Measurements from ENCODE around the gene BARX2.

Gene BARX2

DNA sequence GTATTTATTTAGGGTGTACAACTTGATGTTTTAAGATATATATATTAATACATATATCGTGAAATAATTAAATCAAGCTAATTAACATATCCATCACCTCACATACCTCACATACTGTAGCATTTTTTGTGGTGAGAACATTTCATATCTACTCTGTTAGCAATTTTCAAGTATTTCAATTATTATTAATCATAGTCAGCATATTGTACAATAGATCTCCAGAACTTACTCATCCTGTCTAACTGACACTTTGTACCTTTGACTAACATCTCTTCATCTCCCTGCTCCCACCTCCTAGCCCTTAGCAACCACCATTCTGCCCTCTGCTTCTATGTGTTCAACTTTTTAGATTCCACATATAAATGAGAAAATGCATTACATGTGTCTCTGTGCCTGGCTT, 108.4 kb downstream of the BARX2 start:
- TF ChIP-seq, protein P1, sequence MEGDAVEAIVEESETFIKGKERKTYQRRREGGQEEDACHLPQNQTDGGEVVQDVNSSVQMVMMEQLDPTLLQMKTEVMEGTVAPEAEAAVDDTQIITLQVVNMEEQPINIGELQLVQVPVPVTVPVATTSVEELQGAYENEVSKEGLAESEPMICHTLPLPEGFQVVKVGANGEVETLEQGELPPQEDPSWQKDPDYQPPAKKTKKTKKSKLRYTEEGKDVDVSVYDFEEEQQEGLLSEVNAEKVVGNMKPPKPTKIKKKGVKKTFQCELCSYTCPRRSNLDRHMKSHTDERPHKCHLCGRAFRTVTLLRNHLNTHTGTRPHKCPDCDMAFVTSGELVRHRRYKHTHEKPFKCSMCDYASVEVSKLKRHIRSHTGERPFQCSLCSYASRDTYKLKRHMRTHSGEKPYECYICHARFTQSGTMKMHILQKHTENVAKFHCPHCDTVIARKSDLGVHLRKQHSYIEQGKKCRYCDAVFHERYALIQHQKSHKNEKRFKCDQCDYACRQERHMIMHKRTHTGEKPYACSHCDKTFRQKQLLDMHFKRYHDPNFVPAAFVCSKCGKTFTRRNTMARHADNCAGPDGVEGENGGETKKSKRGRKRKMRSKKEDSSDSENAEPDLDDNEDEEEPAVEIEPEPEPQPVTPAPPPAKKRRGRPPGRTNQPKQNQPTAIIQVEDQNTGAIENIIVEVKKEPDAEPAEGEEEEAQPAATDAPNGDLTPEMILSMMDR (conservative IDR thresholded peaks at IDR 0.05): no peak
- H3K27ac ChIP-seq: no peak overlapping the region

DNA sequence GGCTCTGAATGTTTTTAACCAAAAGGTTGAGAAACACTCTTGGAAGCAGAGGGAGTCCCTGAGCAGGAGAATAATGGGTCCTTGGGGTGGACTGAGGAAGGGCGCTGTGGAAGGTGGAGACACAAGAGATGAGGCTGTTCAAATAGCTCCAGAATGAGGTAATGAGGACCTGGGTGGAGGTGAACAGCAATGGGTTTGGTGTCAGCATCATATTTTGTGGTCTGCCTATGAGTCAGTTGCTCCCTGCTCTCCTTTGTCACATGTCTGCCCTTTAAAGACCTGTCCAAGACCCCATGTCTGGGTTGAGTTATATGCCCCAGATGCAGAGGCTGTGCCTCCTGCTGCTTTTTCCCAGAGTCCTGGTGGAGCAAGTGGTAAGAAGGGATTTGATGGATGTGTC, 113.6 kb downstream of the BARX2 start:
- TF ChIP-seq, protein P1 (conservative IDR thresholded peaks at IDR 0.05): no peak
- no peak overlapping the region for H3K27ac ChIP-seq

GRCh38 chr11:129490004-129490403, 114.4 kb downstream of the BARX2 start:
- H3K27ac ChIP-seq: no peak overlapping the region
- TF ChIP-seq, protein P1 (conservative IDR thresholded peaks at IDR 0.05): no peak

- TF ChIP-seq, protein P1 (conservative IDR thresholded peaks at IDR 0.05): no peak
These were observed 118.1 kb downstream of the BARX2 start for GRCh38 chr11:129493746-129494145.

More at GRCh38 chr11:129493746-129494145, 118.1 kb downstream of the BARX2 start:
- no peak overlapping the region for H3K27ac ChIP-seq

Data from VCaP (cell line).